ENCODE data around the gene SNX21.
A peak's percentile ranks its signal among the peaks of the same experiment; 100 is the strongest.

Gene SNX21

DNA sequence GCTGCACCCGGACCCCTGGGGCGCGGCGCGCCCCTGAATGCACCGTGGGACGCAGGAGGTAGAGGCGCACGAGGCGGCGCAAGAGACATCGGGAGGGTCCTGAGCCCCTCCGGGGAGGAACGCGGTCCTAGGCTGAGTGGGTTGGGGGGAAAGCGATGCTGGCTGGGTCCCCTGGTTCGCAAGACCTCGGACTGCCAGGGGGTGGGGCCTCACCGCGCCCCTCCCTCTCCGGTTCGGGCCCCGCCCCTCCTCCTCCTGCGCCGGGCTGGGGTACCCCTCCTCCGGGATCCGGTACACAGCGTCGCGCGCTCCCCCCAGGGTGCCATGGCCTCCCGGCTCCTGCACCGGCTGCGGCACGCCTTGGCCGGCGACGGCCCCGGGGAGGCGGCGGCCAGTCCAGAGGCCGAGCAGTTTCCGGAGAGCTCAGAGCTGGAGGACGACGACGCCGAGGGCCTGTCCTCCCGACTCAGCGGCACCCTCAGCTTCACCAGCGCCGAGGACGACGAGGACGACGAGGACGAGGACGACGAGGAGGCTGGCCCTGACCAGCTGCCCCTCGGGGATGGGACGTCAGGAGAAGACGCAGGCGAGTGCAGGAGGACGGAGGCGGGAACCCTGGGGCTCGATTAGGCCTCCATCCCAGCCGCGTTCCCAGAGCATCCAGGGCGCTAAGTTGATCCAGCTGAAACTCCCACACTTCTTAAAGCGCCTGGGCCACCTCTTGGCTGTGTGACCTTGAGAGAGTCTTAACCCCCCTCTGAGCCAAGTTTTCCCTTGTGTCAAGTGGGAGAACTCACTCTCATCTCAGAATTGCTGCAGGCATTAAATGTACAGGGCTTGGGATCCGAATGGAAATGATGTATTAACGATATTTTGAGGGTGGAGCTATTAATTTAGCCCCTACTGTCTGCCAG, 541 bp downstream of the SNX21 start:
- Histone ChIP-seq H3K9me3 (ENCODE audit: insufficient read depth, low read length) (no peaks in the 10 kb centered on the region), H3K27me3 (ENCODE audit: insufficient read depth, insufficient read length) (no peaks in the 10 kb centered on the region), H3K36me3 (ENCODE audit: insufficient read depth, insufficient read length, low read length) (peaks cover 5% of the 10 kb centered on the region), H3K4me1 (ENCODE audit: insufficient read depth, insufficient read length) (peaks cover 11% of the 10 kb centered on the region), H3K9ac (ENCODE audit: insufficient read length, low read depth) (peak overlapping the region; percentile 97), H3K4me3 (ENCODE audit: insufficient read length, low read depth) (peak overlapping the region; percentile 87)
- no peak for DNase-seq (ENCODE audit: low read depth, low spot score)
- TF ChIP-seq YY1 (IDR thresholded peaks at IDR 0.05; ENCODE audit: insufficient read depth, insufficient read length) (no peak), ZNF274 (IDR thresholded peaks at IDR 0.05; ENCODE audit: low read depth, low read length) (no peak), SUZ12 (IDR thresholded peaks at IDR 0.05; ENCODE audit: extremely low read depth, insufficient read depth, insufficient read length) (no peak)

- TF ChIP-seq YY1 (IDR thresholded peaks at IDR 0.05; ENCODE audit: insufficient read depth, insufficient read length), result no peak
- TF ChIP-seq ZNF274 (IDR thresholded peaks at IDR 0.05; ENCODE audit: low read depth, low read length), result no peak
- no peak for TF ChIP-seq SUZ12 (IDR thresholded peaks at IDR 0.05; ENCODE audit: extremely low read depth, insufficient read depth, insufficient read length)
- H3K36me3 ChIP-seq (ENCODE audit: insufficient read depth, insufficient read length, low read length), result peaks cover 7% of the 10 kb centered on the region
- H3K4me3 ChIP-seq (ENCODE audit: insufficient read length, low read depth), result no peak overlapping the region
- no peak for DNase-seq (ENCODE audit: low read depth, low spot score)
- H3K9ac ChIP-seq (ENCODE audit: insufficient read length, low read depth), result peak overlapping the region; percentile 97
- H3K27me3 ChIP-seq (ENCODE audit: insufficient read depth, insufficient read length), result no peaks in the 10 kb centered on the region
- peaks cover 11% of the 10 kb centered on the region for H3K4me1 ChIP-seq (ENCODE audit: insufficient read depth, insufficient read length)
- no peaks in the 10 kb centered on the region for H3K9me3 ChIP-seq (ENCODE audit: insufficient read depth, low read length)
These were observed 1.2 kb downstream of the SNX21 start for GRCh38 chr20:45834797-45835161.

DNA sequence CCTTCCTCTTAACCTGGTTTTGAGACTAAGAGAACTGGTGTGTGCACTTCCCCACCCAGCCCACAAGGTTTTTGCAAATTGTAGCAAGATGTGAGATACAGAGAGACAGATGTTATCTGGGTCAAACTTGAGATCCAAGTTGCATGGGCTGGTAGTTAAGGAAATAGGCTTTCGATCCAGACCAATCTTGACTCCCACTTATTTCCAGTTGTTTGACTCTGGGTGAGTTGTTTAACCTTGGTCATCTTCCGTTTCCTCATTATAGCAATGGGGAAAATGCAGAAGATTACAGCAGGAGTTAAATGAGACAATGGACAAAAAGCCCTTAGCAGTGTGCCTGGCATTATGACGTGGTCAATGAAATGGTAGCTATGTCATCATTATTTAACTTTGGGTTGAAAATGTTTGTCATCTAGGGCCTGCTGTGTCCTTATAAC, 1.7 kb downstream of the SNX21 start:
- H3K4me3 ChIP-seq (ENCODE audit: insufficient read length, low read depth), result no peak overlapping the region
- H3K9me3 ChIP-seq (ENCODE audit: insufficient read depth, low read length), result no peaks in the 10 kb centered on the region
- no peaks in the 10 kb centered on the region for H3K27me3 ChIP-seq (ENCODE audit: insufficient read depth, insufficient read length)
- peaks cover 11% of the 10 kb centered on the region for H3K4me1 ChIP-seq (ENCODE audit: insufficient read depth, insufficient read length)
- no peak for TF ChIP-seq YY1 (IDR thresholded peaks at IDR 0.05; ENCODE audit: insufficient read depth, insufficient read length)
- no peak for TF ChIP-seq ZNF274 (IDR thresholded peaks at IDR 0.05; ENCODE audit: low read depth, low read length)
- TF ChIP-seq SUZ12 (IDR thresholded peaks at IDR 0.05; ENCODE audit: extremely low read depth, insufficient read depth, insufficient read length), result no peak
- H3K9ac ChIP-seq (ENCODE audit: insufficient read length, low read depth), result no peak overlapping the region
- peaks cover 13% of the 10 kb centered on the region for H3K36me3 ChIP-seq (ENCODE audit: insufficient read depth, insufficient read length, low read length)
- no peak for DNase-seq (ENCODE audit: low read depth, low spot score)

DNA sequence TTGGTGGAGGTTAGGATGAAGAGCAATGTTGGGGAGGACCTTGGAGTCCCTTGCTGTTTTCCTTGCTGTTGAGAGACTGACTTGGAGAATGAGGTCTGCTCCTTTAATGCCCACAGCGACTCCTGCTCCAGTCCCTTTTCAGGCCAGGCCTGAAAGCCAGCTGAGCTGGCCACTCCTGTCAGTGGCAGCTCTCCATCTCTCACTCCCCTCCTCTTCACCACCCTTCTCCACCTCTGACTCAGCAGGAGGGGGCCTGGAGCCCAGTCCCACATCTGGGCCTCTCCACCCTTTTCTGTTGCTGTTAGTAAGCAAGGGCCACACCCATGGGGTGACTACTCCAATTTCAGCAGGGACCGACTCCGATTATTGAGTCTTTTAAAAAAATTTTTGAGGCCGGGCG, 2.2 kb downstream of the SNX21 start:
- TF ChIP-seq YY1 (IDR thresholded peaks at IDR 0.05; ENCODE audit: insufficient read depth, insufficient read length) (no peak), SUZ12 (IDR thresholded peaks at IDR 0.05; ENCODE audit: extremely low read depth, insufficient read depth, insufficient read length) (no peak), ZNF274 (IDR thresholded peaks at IDR 0.05; ENCODE audit: low read depth, low read length) (no peak)
- Histone ChIP-seq H3K9ac (ENCODE audit: insufficient read length, low read depth) (no peak overlapping the region), H3K4me3 (ENCODE audit: insufficient read length, low read depth) (no peak overlapping the region), H3K36me3 (ENCODE audit: insufficient read depth, insufficient read length, low read length) (peaks cover 18% of the 10 kb centered on the region), H3K4me1 (ENCODE audit: insufficient read depth, insufficient read length) (peaks cover 11% of the 10 kb centered on the region), H3K9me3 (ENCODE audit: insufficient read depth, low read length) (no peaks in the 10 kb centered on the region), H3K27me3 (ENCODE audit: insufficient read depth, insufficient read length) (no peaks in the 10 kb centered on the region)
- no peak for DNase-seq (ENCODE audit: low read depth, low spot score)

DNA sequence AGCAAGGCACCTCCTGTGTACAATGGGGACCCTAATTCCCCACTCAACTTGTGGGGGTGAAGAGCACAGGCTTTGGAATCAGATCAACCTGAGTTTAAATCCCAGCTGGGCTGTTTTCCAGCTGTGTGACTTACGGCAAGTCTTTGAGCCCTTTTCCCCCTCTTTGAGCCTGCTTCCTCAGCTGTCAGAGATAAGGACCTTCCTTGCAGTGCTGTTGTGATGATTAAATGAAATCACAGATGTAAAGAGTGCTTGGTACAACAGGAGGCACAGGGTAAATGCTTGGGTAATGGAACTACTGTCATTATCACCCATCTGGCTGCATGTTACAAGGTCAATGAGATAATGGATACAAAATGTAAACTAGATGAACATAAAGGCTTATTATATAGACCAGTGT, 3.2 kb downstream of the SNX21 start:
- Histone ChIP-seq H3K9ac (ENCODE audit: insufficient read length, low read depth) (no peak overlapping the region), H3K4me3 (ENCODE audit: insufficient read length, low read depth) (no peak overlapping the region)
- DNase-seq (ENCODE audit: low read depth, low spot score), result no peak

DNA sequence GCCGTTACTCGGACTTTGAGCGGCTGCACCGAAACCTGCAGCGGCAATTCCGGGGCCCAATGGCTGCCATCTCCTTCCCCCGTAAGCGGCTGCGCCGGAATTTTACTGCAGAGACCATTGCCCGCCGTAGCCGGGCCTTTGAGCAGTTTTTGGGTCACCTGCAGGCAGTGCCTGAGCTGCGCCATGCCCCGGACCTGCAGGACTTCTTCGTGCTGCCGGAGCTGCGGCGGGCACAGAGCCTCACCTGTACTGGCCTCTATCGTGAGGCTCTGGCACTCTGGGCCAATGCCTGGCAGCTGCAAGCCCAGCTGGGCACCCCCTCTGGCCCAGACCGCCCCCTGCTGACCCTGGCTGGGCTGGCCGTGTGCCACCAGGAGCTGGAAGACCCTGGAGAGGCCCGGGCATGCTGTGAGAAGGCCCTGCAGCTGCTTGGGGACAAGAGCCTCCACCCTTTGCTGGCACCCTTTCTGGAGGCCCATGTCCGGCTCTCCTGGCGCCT, 7.2 kb downstream of the SNX21 start:
- TF ChIP-seq SUZ12 (IDR thresholded peaks at IDR 0.05; ENCODE audit: extremely low read depth, insufficient read depth, insufficient read length) (no peak), ZNF274 (IDR thresholded peaks at IDR 0.05; ENCODE audit: low read depth, low read length) (no peak), YY1 (IDR thresholded peaks at IDR 0.05; ENCODE audit: insufficient read depth, insufficient read length) (no peak)
- no peaks in the 10 kb centered on the region for H3K9me3 ChIP-seq (ENCODE audit: insufficient read depth, low read length)
- no peak overlapping the region for H3K4me3 ChIP-seq (ENCODE audit: insufficient read length, low read depth)
- no peak overlapping the region for H3K9ac ChIP-seq (ENCODE audit: insufficient read length, low read depth)
- H3K27me3 ChIP-seq (ENCODE audit: insufficient read depth, insufficient read length), result no peaks in the 10 kb centered on the region
- H3K4me1 ChIP-seq (ENCODE audit: insufficient read depth, insufficient read length), result no peaks in the 10 kb centered on the region
- no peak for DNase-seq (ENCODE audit: low read depth, low spot score)
- H3K36me3 ChIP-seq (ENCODE audit: insufficient read depth, insufficient read length, low read length), result peaks cover 54% of the 10 kb centered on the region

More for the DNA sequence above, 3.2 kb downstream of the SNX21 start:
- Histone ChIP-seq H3K4me1 (ENCODE audit: insufficient read depth, insufficient read length) (peaks cover 11% of the 10 kb centered on the region), H3K27me3 (ENCODE audit: insufficient read depth, insufficient read length) (no peaks in the 10 kb centered on the region), H3K36me3 (ENCODE audit: insufficient read depth, insufficient read length, low read length) (peaks cover 28% of the 10 kb centered on the region), H3K9me3 (ENCODE audit: insufficient read depth, low read length) (no peaks in the 10 kb centered on the region)
- TF ChIP-seq YY1 (IDR thresholded peaks at IDR 0.05; ENCODE audit: insufficient read depth, insufficient read length) (no peak), ZNF274 (IDR thresholded peaks at IDR 0.05; ENCODE audit: low read depth, low read length) (no peak), SUZ12 (IDR thresholded peaks at IDR 0.05; ENCODE audit: extremely low read depth, insufficient read depth, insufficient read length) (no peak)

GRCh38 chr20:45841407-45842129, 8.0 kb downstream of the SNX21 start:
- no peak overlapping the region for H3K9ac ChIP-seq (ENCODE audit: insufficient read length, low read depth)
- DNase-seq (ENCODE audit: low read depth, low spot score), result no peak
- no peaks in the 10 kb centered on the region for H3K9me3 ChIP-seq (ENCODE audit: insufficient read depth, low read length)
- no peaks in the 10 kb centered on the region for H3K4me1 ChIP-seq (ENCODE audit: insufficient read depth, insufficient read length)
- H3K4me3 ChIP-seq (ENCODE audit: insufficient read length, low read depth), result no peak overlapping the region
- TF ChIP-seq YY1 (IDR thresholded peaks at IDR 0.05; ENCODE audit: insufficient read depth, insufficient read length) (no peak), SUZ12 (IDR thresholded peaks at IDR 0.05; ENCODE audit: extremely low read depth, insufficient read depth, insufficient read length) (no peak), ZNF274 (IDR thresholded peaks at IDR 0.05; ENCODE audit: low read depth, low read length) (no peak)
- peaks cover 58% of the 10 kb centered on the region for H3K36me3 ChIP-seq (ENCODE audit: insufficient read depth, insufficient read length, low read length)
- H3K27me3 ChIP-seq (ENCODE audit: insufficient read depth, insufficient read length), result no peaks in the 10 kb centered on the region

All from NT2/D1 (cell line).